H1 (cell line): ENCODE measurements around the gene GREB1. TPM values are rescaled to one million over a fixed set of nuclear protein-coding genes. Genes with fewer than 3 reads are reported as not detected.

Experiments used
- CTCF ChIA-PET: fragments of 300-600 bp; sonication (Branson Sonifier 250); formaldehyde crosslinking; loops from one replicate; lab custom pipeline; 2021; ENCODE audit not compliant: partially characterized antibody; lab: Charles Lee
- POLR2A ChIA-PET: fragments of 300-600 bp; sonication (Branson Sonifier 250); formaldehyde crosslinking; loops from one replicate; lab custom pipeline; 2021; ENCODE audit warnings: inconsistent platforms; ENCODE audit not compliant: partially characterized antibody; lab: Charles Lee
- DNase-seq, 2 experiments: peaks; one replicate each; pipeline versions ENCODE4 v3.0.0 to v3.0.0-alpha.2; 2010 to 2022; ENCODE audit warnings: low spot score in 2 of 2, low read depth in 1 of 2, mixed read lengths in 1 of 2
- FAIRE-seq: peaks from 2 replicates; lab custom pipeline; 2011; peaks lifted over from hg19 to GRCh38; lab: Jason Lieb, UNC
- H2AFZ ChIP-seq: 2 replicates; pipeline ENCODE4 v1.8.1; 2012; ENCODE audit warnings: low read length, inconsistent platforms
- H2AK5ac ChIP-seq: 2 replicates; pipeline ENCODE4 v1.6.1; 2013; ENCODE audit warnings: low read depth, low read length
- H2BK120ac ChIP-seq: replicated peaks from 2 replicates; pipeline ENCODE3; 2013; ENCODE audit warnings: low read depth, low read length, inconsistent platforms
- H2BK12ac ChIP-seq: 2 replicates; pipeline ENCODE4 v1.6.1; 2013; ENCODE audit warnings: low read depth, low read length
- H2BK15ac ChIP-seq: 2 replicates; pipeline ENCODE4 v1.6.1; 2013; ENCODE audit warnings: low read length
- H2BK20ac ChIP-seq: 2 replicates; pipeline ENCODE4 v1.6.1; 2013; ENCODE audit warnings: low read length
- H2BK5ac ChIP-seq: 2 replicates; pipeline ENCODE4 v1.6.1; 2013; ENCODE audit warnings: low read depth, low read length
- H3K14ac ChIP-seq: 2 replicates; pipeline ENCODE4 v1.6.1; 2013; ENCODE audit warnings: inconsistent platforms; ENCODE audit not compliant: insufficient read length
- H3K18ac ChIP-seq: 2 replicates; pipeline ENCODE4 v1.6.1; 2013; ENCODE audit warnings: low read length; ENCODE audit errors: extremely low read depth
- H3K23ac ChIP-seq: 2 replicates; pipeline ENCODE4 v1.6.1; 2013; ENCODE audit warnings: inconsistent platforms; ENCODE audit not compliant: insufficient read length
- H3K23me2 ChIP-seq: 2 replicates; pipeline ENCODE4 v1.6.1; 2013; ENCODE audit warnings: low read depth, low read length
- H3K27ac ChIP-seq: 2 replicates; pipeline ENCODE4 v1.6.1; 2011; ENCODE audit warnings: low read depth, low read length, inconsistent platforms
- H3K27me3 ChIP-seq, 4 experiments: replicated peaks in 1 of 4; 1 replicate in 1 of 4; 2 replicates in 3 of 4; pipeline versions ENCODE4 v1.6.1 to v1.8.1; 2011 to 2013; ENCODE audit warnings: low read length in 3 of 4, mild to moderate bottlenecking in 3 of 4, inconsistent platforms in 2 of 4, mixed read lengths in 2 of 4, moderate library complexity in 1 of 4; ENCODE audit not compliant: control insufficient read depth in 3 of 4, insufficient read depth in 3 of 4; ENCODE audit errors: extremely low read depth in 1 of 4
- H3K36me3 ChIP-seq, 4 experiments: 2 replicates each; pipeline versions ENCODE4 v1.6.1 to v1.8.1; 2011 to 2013; ENCODE audit warnings: mild to moderate bottlenecking in 4 of 4, low read length in 3 of 4, moderate library complexity in 2 of 4, control low read depth in 1 of 4, inconsistent platforms in 1 of 4; ENCODE audit not compliant: insufficient read depth in 4 of 4, control insufficient read depth in 2 of 4
- H3K4ac ChIP-seq: replicated peaks from 2 replicates; pipeline ENCODE3; 2013; ENCODE audit warnings: low read length, low read depth, mixed read lengths, inconsistent platforms; ENCODE audit not compliant: insufficient read length
- H3K4me1 ChIP-seq, 4 experiments: replicated peaks in 1 of 4; 1 replicate in 1 of 4; 2 replicates in 3 of 4; pipeline versions ENCODE4 v1.6.1 to v1.8.1; 2011 to 2013; ENCODE audit warnings: low read length in 3 of 4, inconsistent platforms in 2 of 4, mixed read lengths in 1 of 4; ENCODE audit not compliant: insufficient read depth in 4 of 4, control insufficient read depth in 3 of 4
- H3K4me2 ChIP-seq, 2 experiments: 2 replicates each; pipeline versions ENCODE4 v1.6.1 to v1.8.1; 2011 to 2013; ENCODE audit warnings: low read depth in 2 of 2, low read length in 2 of 2, control low read depth in 1 of 2, inconsistent platforms in 1 of 2, mild to moderate bottlenecking in 1 of 2; ENCODE audit not compliant: insufficient read depth in 1 of 2
- H3K4me3 ChIP-seq, 4 experiments: fragments of 200-600, 300-600 bp in 1 of 4; sonication (generic), shearing (Covaris generic), sonication (Bioruptor Twin) in 1 of 4; 2 replicates each; pipeline versions ENCODE4 v1.5.1 to v1.8.1; 2011 to 2016; ENCODE audit warnings: low read length in 4 of 4, low read depth in 3 of 4, control low read depth in 2 of 4, inconsistent platforms in 2 of 4, mild to moderate bottlenecking in 2 of 4, mixed read lengths in 1 of 4, moderate library complexity in 1 of 4; ENCODE audit not compliant: insufficient read depth in 2 of 4; ENCODE audit errors: extremely low read depth in 1 of 4
- H3K56ac ChIP-seq: replicated peaks from 2 replicates; pipeline ENCODE3; 2013; ENCODE audit warnings: low read depth, mild to moderate bottlenecking, mixed read lengths, low read length, inconsistent platforms; ENCODE audit not compliant: insufficient read length
- H3K79me1 ChIP-seq: 2 replicates; pipeline ENCODE4 v1.6.1; 2013; ENCODE audit warnings: low read depth, low read length, control low read depth
- H3K79me2 ChIP-seq, 2 experiments: 2 replicates each; pipeline versions ENCODE4 v1.6.1 to v1.8.1; 2012 to 2013; ENCODE audit warnings: low read length in 2 of 2, mild to moderate bottlenecking in 2 of 2, inconsistent platforms in 1 of 2; ENCODE audit not compliant: insufficient read depth in 2 of 2, control insufficient read depth in 1 of 2
- H3K9ac ChIP-seq, 4 experiments: replicated peaks in 1 of 4; 1 replicate in 1 of 4; 2 replicates in 3 of 4; pipeline versions ENCODE4 v1.6.1 to v1.8.1; 2011 to 2013; ENCODE audit warnings: low read depth in 3 of 4, low read length in 3 of 4, control low read depth in 2 of 4, mild to moderate bottlenecking in 2 of 4, moderate library complexity in 2 of 4, inconsistent platforms in 1 of 4; ENCODE audit errors: extremely low read depth in 1 of 4
- H3K9me3 ChIP-seq, 2 experiments: 2 replicates each; pipeline versions ENCODE4 v1.6.1 to v1.8.1; 2012 to 2013; ENCODE audit warnings: mild to moderate bottlenecking in 2 of 2, moderate library complexity in 2 of 2, control low read depth in 1 of 2, inconsistent platforms in 1 of 2, low read depth in 1 of 2, low read length in 1 of 2, mixed read lengths in 1 of 2; ENCODE audit not compliant: insufficient read depth in 2 of 2
- H4K20me1 ChIP-seq, 2 experiments: replicated peaks in 1 of 2; 2 replicates each; pipeline versions ENCODE3 to v1.8.1; 2011 to 2013; ENCODE audit warnings: inconsistent platforms in 2 of 2, low read length in 2 of 2, mild to moderate bottlenecking in 1 of 2; ENCODE audit not compliant: insufficient read depth in 2 of 2, control insufficient read depth in 1 of 2
- H4K5ac ChIP-seq: 2 replicates; pipeline ENCODE4 v1.6.1; 2013; ENCODE audit warnings: low read length, low read depth, mixed read lengths, inconsistent platforms; ENCODE audit not compliant: insufficient read length
- H4K8ac ChIP-seq: 2 replicates; pipeline ENCODE4 v1.8.0; 2013; ENCODE audit warnings: mild to moderate bottlenecking, moderate library complexity, low read length, inconsistent platforms; ENCODE audit not compliant: insufficient read depth; ENCODE audit errors: extremely low read depth
- H4K91ac ChIP-seq: replicated peaks from 2 replicates; pipeline ENCODE3; 2013; ENCODE audit warnings: low read length, mixed read lengths, inconsistent platforms; ENCODE audit not compliant: insufficient read length
- BCL11A ChIP-seq, 2 experiments: IDR thresholded peaks; one replicate each; pipeline ENCODE4 v1.6.1; 2011; ENCODE audit warnings: low read depth in 2 of 2, low read length in 2 of 2, mild to moderate bottlenecking in 2 of 2
- GABPA ChIP-seq: IDR thresholded peaks from 2 replicates; pipeline ENCODE4 v1.6.1; 2011; ENCODE audit warnings: mild to moderate bottlenecking, low read length, moderate library complexity, borderline replicate concordance; ENCODE audit not compliant: insufficient read depth
- NANOG ChIP-seq: IDR thresholded peaks from 2 replicates; pipeline ENCODE4 v1.6.1; 2011; ENCODE audit warnings: low read length, low read depth, mild to moderate bottlenecking, inconsistent platforms; ENCODE audit not compliant: insufficient read depth, poor library complexity, severe bottlenecking
- SP4 ChIP-seq: IDR thresholded peaks from 2 replicates; pipeline ENCODE4 v1.6.1; 2012; ENCODE audit warnings: low read length, inconsistent platforms
- WGBS, 2 experiments: shearing (Covaris generic) in 1 of 2; methylation state at CpG; one replicate each; pipeline versions ENCODE4 v1.1.6 to v1.1.7; 2013 to 2015; ENCODE audit warnings: low lambda C conversion rate in 2 of 2, mixed read lengths in 2 of 2, inconsistent platforms in 1 of 2, low coverage in 1 of 2, missing lambda C conversion rate in 1 of 2; ENCODE audit not compliant: insufficient replicate concordance in 2 of 2, insufficient coverage in 1 of 2, insufficient read length in 1 of 2; ENCODE audit errors: extremely low coverage in 1 of 2, missing lambda C conversion rate in 1 of 2; 5-methylcytosine and 5-hydroxymethylcytosine counted together
- polyA plus RNA-seq, 7 experiments: library from polyadenylated mRNA; depleted of rRNA in 3 of 7; stranded (reverse) in 5 of 7; unstranded in 2 of 7; fragments of >200 nt in 5 of 7; fragments of 200-250 nt in 2 of 7; gene quantifications; 1 replicate in 5 of 7; 2 replicates in 1 of 7; 4 replicates in 1 of 7; pipeline versions ENCODE4 v1.2.1 to v1.2.3, GENCODE V29; 2011 to 2013; ENCODE audit warnings: missing spikeins in 2 of 7, mixed read lengths in 2 of 7
- total RNA-seq: library from RNA; stranded (reverse); fragmentation: NEBNext Ultra II Directional; extraction: Animal tissue kit (Norgen Biotek cat#: 25700); gene quantifications from 2 replicates; pipeline ENCODE4 v1.2.1, GENCODE V29; 2021
- TF ChIP-seq, protein P1 (sequence below): IDR thresholded peaks from 2 replicates; pipeline ENCODE4 v1.6.1; 2012; ENCODE audit warnings: low read length, inconsistent platforms

The GREB1 gene
- total and polyA plus RNA-seq, 2 of the 8 experiments (the other 6 are each of a cell fraction or from before 2014, with no cell fraction given): 7.9 to 43.4 TPM

- no peak overlapping the region for H2BK5ac ChIP-seq
- no peaks in the 10 kb centered on the region for H4K20me1 ChIP-seq
- 0 out of 2 replicates have a peak overlapping the region, but pooled peaks have one; percentile 24 for H2BK15ac ChIP-seq
- H2BK20ac ChIP-seq: no peak overlapping the region
- no peak overlapping the region for H4K5ac ChIP-seq
- no peak overlapping the region for H3K9ac ChIP-seq
- CTCF ChIA-PET: interaction anchor here (0.6 to 8.1 kb wide), 19 partner anchors 9 to 540 kb away, joined by 3 to 91 read pairs (median 6); partner anchors contain the start of genes LPIN1 and NTSR2
- no peak overlapping the region for H3K56ac ChIP-seq
- no peak overlapping the region for H3K14ac ChIP-seq
- no peaks in the 10 kb centered on the region for H3K36me3 ChIP-seq
- peaks cover 0 to 2% (median 0%) of the 10 kb centered on the region in 4 experiments; a peak in 1 of 7 replicates for H3K27me3 ChIP-seq
- no peaks in the 10 kb centered on the region for H3K9me3 ChIP-seq
- H2BK120ac ChIP-seq: no peak overlapping the region
- H2AK5ac ChIP-seq: no peak overlapping the region
- H3K79me1 ChIP-seq: no peaks in the 10 kb centered on the region
- no peaks in the 10 kb centered on the region for H3K79me2 ChIP-seq
- no peak overlapping the region for H2BK12ac ChIP-seq
- DNase-seq: no peak
- no peak overlapping the region for H2AFZ ChIP-seq
- POLR2A ChIA-PET: no interaction called here
- no peak for FAIRE-seq
- H3K23me2 ChIP-seq: no peaks in the 10 kb centered on the region
- H3K4me3 ChIP-seq: no peak overlapping the region
- TF ChIP-seq GABPA: no peak
- no peak for TF ChIP-seq SP4
- TF ChIP-seq, protein P1, sequence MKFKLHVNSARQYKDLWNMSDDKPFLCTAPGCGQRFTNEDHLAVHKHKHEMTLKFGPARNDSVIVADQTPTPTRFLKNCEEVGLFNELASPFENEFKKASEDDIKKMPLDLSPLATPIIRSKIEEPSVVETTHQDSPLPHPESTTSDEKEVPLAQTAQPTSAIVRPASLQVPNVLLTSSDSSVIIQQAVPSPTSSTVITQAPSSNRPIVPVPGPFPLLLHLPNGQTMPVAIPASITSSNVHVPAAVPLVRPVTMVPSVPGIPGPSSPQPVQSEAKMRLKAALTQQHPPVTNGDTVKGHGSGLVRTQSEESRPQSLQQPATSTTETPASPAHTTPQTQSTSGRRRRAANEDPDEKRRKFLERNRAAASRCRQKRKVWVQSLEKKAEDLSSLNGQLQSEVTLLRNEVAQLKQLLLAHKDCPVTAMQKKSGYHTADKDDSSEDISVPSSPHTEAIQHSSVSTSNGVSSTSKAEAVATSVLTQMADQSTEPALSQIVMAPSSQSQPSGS: no peak
- TF ChIP-seq BCL11A (IDR thresholded peaks at IDR 0.05; ENCODE audit: low read depth in 2 of 2, low read length in 2 of 2): no peak
- no peak for TF ChIP-seq NANOG
- no peak overlapping the region for H3K23ac ChIP-seq
- no peak overlapping the region for H4K8ac ChIP-seq
- H3K4ac ChIP-seq: no peak overlapping the region
- no peak overlapping the region for H3K27ac ChIP-seq
- no peak overlapping the region for H3K18ac ChIP-seq
- 82% methylated on average over 4 of the region's 4 CpGs; no CpG with 5 or more reads in 1 of the 2 experiments for WGBS, 2 experiments
- no peak overlapping the region for H3K4me2 ChIP-seq
- no peak overlapping the region for H4K91ac ChIP-seq
- peaks cover 0 to 3% (median under 1%) of the 10 kb centered on the region in 4 experiments; a peak in 3 of 7 replicates for H3K4me1 ChIP-seq
Measured at GRCh38 chr2:11683966-11684365, 150.1 kb downstream of the GREB1 start.
